A673 (cell line): ENCODE results near the gene AARS2. TPM values are rescaled to one million over a fixed set of nuclear protein-coding genes. Genes with fewer than 3 reads are reported as not detected.

Source experiments
- BruUV-seq: library from RNA; stranded (reverse); fragments of 400-500 nt; replicated peaks from 2 replicates; lab custom pipeline; 2021; lab: Mats Ljungman, UMichigan
- CTCF ChIA-PET: fragments of 300-600 bp; sonication (Branson Sonifier 250); formaldehyde crosslinking; loops from one replicate; lab custom pipeline; 2022; ENCODE audit warnings: antibody characterized with exemption; lab: Charles Lee
- POLR2A ChIA-PET: fragments of 300-600 bp; sonication (Branson Sonifier 250); formaldehyde crosslinking; loops from one replicate; lab custom pipeline; 2022; ENCODE audit warnings: antibody characterized with exemption; ENCODE audit not compliant: low non-redundant PET; lab: Charles Lee
- DNase-seq: peaks from one replicate; pipeline ENCODE4 v3.0.0-alpha.2; 2015; ENCODE audit warnings: low spot score
- H3K27ac ChIP-seq: fragments of 200-600 bp; sonication (generic); 2 replicates; pipeline ENCODE4 v1.5.1; 2016; ENCODE audit warnings: mixed run types, low read depth, mild to moderate bottlenecking, mixed read lengths, antibody characterized with exemption, low read length; ENCODE audit not compliant: poor library complexity, severe bottlenecking
- H3K27me3 ChIP-seq: fragments of 200-600 bp; sonication (generic); replicated peaks from 2 replicates; pipeline ENCODE4 v1.6.1; 2017; ENCODE audit warnings: mixed run types, low read depth, mild to moderate bottlenecking, mixed read lengths, antibody characterized with exemption, low read length; ENCODE audit not compliant: insufficient read depth, poor library complexity
- H3K36me3 ChIP-seq: fragments of 200-600 bp; sonication (generic); 2 replicates; pipeline ENCODE4 v1.6.1; 2016; ENCODE audit warnings: mixed run types, mild to moderate bottlenecking, mixed read lengths, antibody characterized with exemption, low read length; ENCODE audit not compliant: insufficient read depth, poor library complexity, severe bottlenecking
- H3K4me1 ChIP-seq: fragments of 200-600 bp; sonication (generic); 2 replicates; pipeline ENCODE4 v1.6.1; 2017; ENCODE audit warnings: mixed run types, mild to moderate bottlenecking, mixed read lengths, antibody characterized with exemption, low read length; ENCODE audit not compliant: insufficient read depth, poor library complexity, severe bottlenecking
- H3K4me3 ChIP-seq: fragments of 200-600 bp; sonication (generic); 2 replicates; pipeline ENCODE4 v1.5.1; 2016; ENCODE audit warnings: low read depth, mixed run types, mild to moderate bottlenecking, mixed read lengths, low read length; ENCODE audit not compliant: poor library complexity, severe bottlenecking
- H3K9me3 ChIP-seq: fragments of 200-600 bp; sonication (generic); 2 replicates; pipeline ENCODE4 v1.6.1; 2016; ENCODE audit warnings: mixed run types, low read depth, mild to moderate bottlenecking, mixed read lengths, antibody characterized with exemption, low read length; ENCODE audit not compliant: poor library complexity, severe bottlenecking
- CTCF ChIP-seq: fragments of 300-800, 200-600 bp; sonication (generic); conservative IDR thresholded peaks from 2 replicates; pipeline ENCODE4 v1.5.1; 2017; ENCODE audit warnings: low read depth, mild to moderate bottlenecking, antibody characterized with exemption, low read length, moderate library complexity, mixed read lengths
- EZH2 ChIP-seq: fragments of 200-600 bp; sonication (generic); IDR thresholded peaks from 2 replicates; pipeline ENCODE4 v1.6.1; 2017; ENCODE audit warnings: borderline replicate concordance, low read depth, mild to moderate bottlenecking, mixed read lengths, antibody characterized with exemption, low read length; ENCODE audit not compliant: poor library complexity, severe bottlenecking
- intact Hi-C: fragments of 100-400 bp; cut with micrococcal nuclease; formaldehyde crosslinking; loops from one replicate; pipeline ENCODE4 v1.10.0; 2022; ENCODE audit not compliant: unreplicated experiment
- total RNA-seq: library from RNA; stranded (reverse); gene quantifications from 2 replicates; pipeline ENCODE4 v1.2.3, GENCODE V29; 2021

Gene AARS2
- total RNA-seq, 1 experiment from 2014 or later: 25.0 TPM

GRCh38 chr6:44278774-44279697, 34.1 kb downstream of the AARS2 start:
- Histone ChIP-seq H3K27ac (no peak overlapping the region), H3K4me1 (peaks cover 6% of the 10 kb centered on the region), H3K36me3 (no peaks in the 10 kb centered on the region), H3K4me3 (no peak overlapping the region), H3K9me3 (no peaks in the 10 kb centered on the region), H3K27me3 (peaks cover 4% of the 10 kb centered on the region)
- TSS peak; percentile 27 for BruUV-seq
- POLR2A ChIA-PET: interaction anchor here (0.6 kb wide), 1 partner anchor 135 kb away, joined by 4 read pairs; no protein-coding TSS in a partner anchor
- no peak for TF ChIP-seq CTCF
- intact Hi-C loops: no loop called here
- CTCF ChIA-PET: interaction anchor here (0.5 to 0.7 kb wide), 3 partner anchors 11 to 64 kb away, joined by 3 to 9 read pairs (median 3); no protein-coding TSS in a partner anchor
- DNase-seq: peak; percentile 77

DNA sequence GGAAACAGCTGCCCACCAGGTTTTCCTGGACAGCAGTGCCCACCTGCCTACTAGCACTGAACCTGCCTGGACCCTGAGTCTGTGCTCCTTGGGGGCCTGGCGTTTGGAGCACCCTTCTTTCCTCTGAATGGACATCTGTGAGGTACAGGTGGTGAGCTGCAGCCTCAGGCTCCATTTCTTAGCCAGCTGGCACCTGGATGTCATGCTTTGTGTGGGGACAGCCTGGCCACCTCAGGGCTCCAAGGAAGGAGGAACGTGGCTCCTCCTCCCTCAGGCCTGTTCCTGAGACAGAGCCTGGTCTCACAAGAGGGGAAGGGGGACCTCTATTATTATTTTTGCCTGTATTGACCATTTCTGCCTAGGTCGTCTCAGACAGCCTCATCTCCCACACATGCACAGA, 34.8 kb downstream of the AARS2 start:
- POLR2A ChIA-PET: no interaction called here
- no peak for DNase-seq
- Histone ChIP-seq H3K4me3 (no peak overlapping the region), H3K4me1 (peaks cover 6% of the 10 kb centered on the region), H3K27me3 (no peaks in the 10 kb centered on the region), H3K9me3 (no peaks in the 10 kb centered on the region), H3K27ac (no peak overlapping the region), H3K36me3 (no peaks in the 10 kb centered on the region)
- TF ChIP-seq CTCF (no peak), EZH2 (no peak)
- intact Hi-C loops: no loop called here
- CTCF ChIA-PET: interaction anchor here (0.7 kb wide), 1 partner anchor 65 kb away, joined by 3 read pairs; no protein-coding TSS in a partner anchor
- no TSS peak for BruUV-seq

DNA sequence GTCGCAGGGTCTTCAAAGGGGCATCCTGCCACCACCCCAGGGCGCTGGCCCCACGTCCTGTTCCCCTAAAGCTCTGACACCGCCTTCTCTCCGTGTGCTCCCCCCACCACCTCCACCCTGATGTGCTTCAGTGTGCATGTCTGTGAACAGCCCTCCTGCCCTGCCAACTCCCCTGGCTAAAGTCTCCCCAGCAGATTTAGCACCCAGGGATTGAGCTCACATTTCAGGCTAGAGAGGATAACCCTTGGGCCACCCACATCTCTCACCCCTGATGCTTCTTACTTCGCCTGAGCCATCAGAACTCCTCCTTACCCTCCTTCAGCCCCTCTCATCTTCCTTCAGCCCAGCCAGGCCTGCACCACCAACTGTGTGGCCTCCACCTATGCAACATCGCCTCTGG, 35.4 kb downstream of the AARS2 start:
- intact Hi-C loops: no loop called here
- no peak for DNase-seq
- TF ChIP-seq CTCF (no peak), EZH2 (no peak)
- Histone ChIP-seq H3K4me1 (peaks cover 6% of the 10 kb centered on the region), H3K4me3 (no peak overlapping the region), H3K27me3 (no peaks in the 10 kb centered on the region), H3K27ac (no peak overlapping the region), H3K9me3 (no peaks in the 10 kb centered on the region), H3K36me3 (no peaks in the 10 kb centered on the region)
- ChIA-PET CTCF (no interaction called here), POLR2A (no interaction called here)
- BruUV-seq: no TSS peak
